ENCODE data around the gene ZNF674.
A peak's percentile ranks its signal among the peaks of the same experiment; 100 is the strongest.
"Not testable (repeated sequence)": the region's sequence is repeated elsewhere in the genome, so short reads cannot be mapped to it uniquely, and the experiment has no call there.

ZNF674 gene

GRCh38 chrX:46500054-46500453 is 45.2 kb downstream of the ZNF674 start:
- Histone ChIP-seq H3K4me3 (no peak overlapping the region), H3K27ac (no peak overlapping the region)

- H3K4me3 ChIP-seq: no peak overlapping the region
- no peak overlapping the region for H3K27ac ChIP-seq
These were observed 56.5 kb downstream of the ZNF674 start for GRCh38 chrX:46488712-46489111.

GRCh38 chrX:46485897-46486296 is 59.3 kb downstream of the ZNF674 start:
- no peak overlapping the region for H3K4me3 ChIP-seq

GRCh38 chrX:46478634-46479033 is 66.6 kb downstream of the ZNF674 start:
- H3K4me3 ChIP-seq, H3K27ac ChIP-seq: not testable (repeated sequence)

More at GRCh38 chrX:46485897-46486296, 59.3 kb downstream of the ZNF674 start:
- H3K27ac ChIP-seq: no peak overlapping the region

- H3K27ac ChIP-seq: no peak overlapping the region
- no peak overlapping the region for H3K4me3 ChIP-seq
These were observed 67.8 kb downstream of the ZNF674 start for GRCh38 chrX:46477435-46477834.

GRCh38 chrX:46465203-46465602 is 80.0 kb downstream of the ZNF674 start:
- Histone ChIP-seq H3K27ac (no peak overlapping the region), H3K4me3 (no peak overlapping the region)

- no peak overlapping the region for H3K4me3 ChIP-seq
- no peak overlapping the region for H3K27ac ChIP-seq
These were observed 81.5 kb downstream of the ZNF674 start for GRCh38 chrX:46463682-46464081.

- Histone ChIP-seq H3K4me3 (no peak overlapping the region), H3K27ac (no peak overlapping the region)
These were observed 83.5 kb downstream of the ZNF674 start for GRCh38 chrX:46461660-46462191.

- not testable (repeated sequence) for H3K4me3 ChIP-seq
- peak overlapping the region in 1 of 21 experiments; percentile 3 for H3K27ac ChIP-seq
These were observed 84.2 kb downstream of the ZNF674 start for GRCh38 chrX:46460801-46461659.

- H3K27ac ChIP-seq: no peak overlapping the region
- no peak overlapping the region for H3K4me3 ChIP-seq
These were observed 85.6 kb downstream of the ZNF674 start for GRCh38 chrX:46459603-46460002.

- Histone ChIP-seq H3K27ac (peak overlapping the region in 2 of 21 experiments; percentile 50 to 57), H3K4me3 (no peak overlapping the region)
These were observed 88.9 kb downstream of the ZNF674 start for GRCh38 chrX:46456125-46456922.
